Measurements from ENCODE around the gene TSN.
A peak's percentile ranks its signal among the peaks of the same experiment; 100 is the strongest.
"Not testable (repeated sequence)": the region's sequence is repeated elsewhere in the genome, so short reads cannot be mapped to it uniquely, and the experiment has no call there.

TSN gene

DNA sequence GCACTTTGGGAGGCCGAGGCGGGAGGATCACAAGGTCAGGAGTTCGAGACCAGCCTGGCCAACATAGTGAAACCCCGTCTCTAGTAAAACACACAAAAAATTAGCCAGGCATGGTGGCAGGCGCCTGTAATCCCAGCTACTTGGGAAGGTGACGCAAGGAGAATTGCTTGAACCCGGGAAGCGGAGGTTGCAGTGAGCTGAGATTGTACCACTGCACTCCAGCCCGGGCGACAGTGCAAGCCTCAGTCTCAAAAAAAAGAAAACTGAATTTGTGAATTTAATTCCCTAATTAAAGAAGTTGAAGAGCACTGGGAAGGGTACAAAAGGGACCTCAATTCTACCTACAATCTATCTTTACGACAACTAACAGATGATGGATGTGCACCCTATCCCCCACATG, 20.9 kb upstream of the TSN start:
- DNase-seq, H3K27me3 Mint-ChIP-seq, ATAC-seq, H3K4me3 Mint-ChIP-seq, H3K9me3 Mint-ChIP-seq, H3K27ac Mint-ChIP-seq: not testable (repeated sequence)
- H3K4me1 Mint-ChIP-seq = peaks cover 68% of the 10 kb centered on the region

DNA sequence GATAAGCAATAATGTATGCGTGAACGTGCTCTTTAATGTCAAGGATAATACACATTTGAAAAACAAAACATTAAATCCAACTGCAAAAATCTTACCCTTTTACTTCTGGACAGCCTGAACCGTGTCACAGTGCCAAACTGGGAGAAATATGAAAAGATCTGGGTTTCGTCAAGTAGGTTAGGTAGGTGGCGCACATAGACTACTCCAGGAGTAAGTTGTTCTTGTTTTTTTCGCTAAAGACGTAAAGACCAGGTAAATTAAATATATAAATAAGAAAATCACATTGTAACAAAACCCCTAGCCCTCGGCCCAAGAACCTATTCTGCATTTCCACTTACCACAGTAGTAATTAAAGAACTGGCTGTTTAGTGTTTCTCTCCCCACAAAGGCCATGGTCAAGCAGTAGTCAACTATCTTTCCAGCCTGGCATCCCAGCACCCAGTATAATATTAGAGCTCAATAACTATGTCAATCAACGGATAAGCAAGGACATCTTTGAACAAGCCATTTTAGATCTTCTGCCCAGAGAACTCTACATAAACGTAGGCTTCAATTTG, 19.9 kb upstream of the TSN start:
- no peak for DNase-seq
- peaks cover 66% of the 10 kb centered on the region for H3K4me1 Mint-ChIP-seq
- H3K4me3 Mint-ChIP-seq = peak overlapping the region; percentile 96 to 100
- H3K27ac Mint-ChIP-seq = peak overlapping the region; percentile 99
- peaks cover 0 to 5% of the 10 kb centered on the region in 2 donors for H3K9me3 Mint-ChIP-seq
- ATAC-seq = no peak
- H3K27me3 Mint-ChIP-seq = no peaks in the 10 kb centered on the region

DNA sequence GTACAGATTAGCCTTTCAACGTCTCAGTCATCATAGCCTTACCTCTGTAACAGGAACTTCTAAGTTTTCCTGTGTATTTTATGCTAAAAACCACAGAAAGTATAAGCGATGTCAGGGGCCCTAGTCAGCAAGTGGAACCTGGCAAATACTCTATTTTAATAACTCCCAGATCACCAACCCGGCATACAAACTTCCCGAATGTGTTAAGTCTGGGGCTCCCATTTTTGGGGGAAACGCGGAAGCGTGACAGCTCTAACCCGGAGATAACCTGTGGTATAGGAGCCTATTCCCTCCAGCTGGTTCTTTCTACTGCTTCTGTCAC, 19.4 kb upstream of the TSN start:
- no peaks in the 10 kb centered on the region for H3K9me3 Mint-ChIP-seq
- no peaks in the 10 kb centered on the region for H3K27me3 Mint-ChIP-seq
- ATAC-seq = no peak
- no peak for DNase-seq
- peak overlapping the region; percentile 99 for H3K27ac Mint-ChIP-seq
- H3K4me3 Mint-ChIP-seq = peak overlapping the region; percentile 96 to 100
- peaks cover 61% of the 10 kb centered on the region for H3K4me1 Mint-ChIP-seq

DNA sequence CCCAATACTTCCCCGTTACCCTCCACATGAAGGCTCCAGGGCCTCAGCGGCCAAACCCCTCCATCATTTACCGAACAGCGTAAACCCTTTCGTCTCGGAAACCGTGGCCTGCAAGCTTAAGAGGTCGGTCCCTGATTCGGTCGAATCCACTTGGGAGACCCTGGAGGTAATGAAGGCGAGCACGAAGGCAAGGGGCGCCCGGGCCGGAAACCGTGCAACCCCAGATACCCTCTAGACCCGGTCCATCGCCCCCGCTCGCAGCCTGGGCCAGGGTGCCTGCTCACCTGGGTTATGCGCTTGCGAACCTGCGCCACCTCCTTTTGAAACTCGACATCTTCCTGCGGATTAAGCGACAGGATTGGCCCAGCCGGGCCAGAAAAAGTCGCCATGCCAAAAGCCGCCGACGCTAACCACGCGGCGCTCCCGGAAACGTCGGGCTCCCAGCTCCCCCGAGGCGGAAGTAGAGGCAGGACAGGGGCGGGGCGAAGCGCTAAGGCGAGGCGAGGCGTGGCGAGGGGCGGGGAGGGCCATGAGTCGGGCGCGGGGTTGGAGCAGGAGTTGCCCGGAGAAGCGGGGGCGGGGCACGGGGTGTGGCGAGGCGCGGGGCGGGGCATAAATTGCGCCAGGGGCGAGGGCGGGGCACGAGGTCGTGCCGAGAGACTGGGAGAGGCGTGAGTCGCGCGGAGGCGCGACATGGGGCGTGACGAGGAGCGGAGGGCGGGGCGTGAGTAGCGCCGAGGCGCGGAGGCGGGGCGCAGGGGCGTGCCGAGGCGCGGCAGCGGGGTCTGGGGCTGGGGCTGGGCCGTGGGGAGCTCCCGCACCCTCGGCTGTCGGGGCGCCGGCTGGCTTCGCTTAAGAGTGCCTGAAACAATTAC, 18.8 kb upstream of the TSN start, which contains the start of gene NIFK:
Gene NIFK (minus strand): TSS at position 414 of the 875 bp plus-strand sequence. CDS start 25 bp downstream, at position 389.
- H3K4me1 Mint-ChIP-seq = peaks cover 55% of the 10 kb centered on the region
- H3K27me3 Mint-ChIP-seq = no peaks in the 10 kb centered on the region
- peak; percentile 94 for ATAC-seq
- H3K27ac Mint-ChIP-seq = peak within 1 kb of the TSS; percentile 99
- H3K9me3 Mint-ChIP-seq = no peaks in the 10 kb centered on the region
- peak; percentile 99 for DNase-seq
- H3K4me3 Mint-ChIP-seq = peak within 1 kb of the TSS; percentile 96 to 100

DNA sequence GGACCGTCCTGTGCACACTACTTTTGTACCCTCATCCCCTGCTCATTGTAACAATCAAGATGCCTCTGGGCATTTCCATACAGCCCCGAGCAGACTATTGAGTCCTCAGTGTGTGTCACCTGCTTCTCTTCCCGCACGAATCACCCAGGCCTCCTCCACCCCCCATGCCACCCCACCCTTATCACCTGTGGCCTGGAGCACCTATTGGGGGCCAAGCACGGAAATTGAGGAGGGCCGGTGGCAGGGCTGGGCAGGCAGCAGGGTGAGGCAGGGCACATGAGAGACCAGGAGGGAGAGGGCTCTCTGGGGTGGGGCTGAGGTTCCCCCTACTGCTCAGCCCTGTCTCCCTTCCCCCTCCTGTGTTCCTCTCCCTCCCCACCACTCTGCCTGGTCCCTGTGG, 14.5 kb upstream of the TSN start:
- no peak overlapping the region for H3K4me3 Mint-ChIP-seq
- peak overlapping the region; percentile 3 to 7 for H3K27ac Mint-ChIP-seq
- H3K9me3 Mint-ChIP-seq = no peaks in the 10 kb centered on the region

DNA sequence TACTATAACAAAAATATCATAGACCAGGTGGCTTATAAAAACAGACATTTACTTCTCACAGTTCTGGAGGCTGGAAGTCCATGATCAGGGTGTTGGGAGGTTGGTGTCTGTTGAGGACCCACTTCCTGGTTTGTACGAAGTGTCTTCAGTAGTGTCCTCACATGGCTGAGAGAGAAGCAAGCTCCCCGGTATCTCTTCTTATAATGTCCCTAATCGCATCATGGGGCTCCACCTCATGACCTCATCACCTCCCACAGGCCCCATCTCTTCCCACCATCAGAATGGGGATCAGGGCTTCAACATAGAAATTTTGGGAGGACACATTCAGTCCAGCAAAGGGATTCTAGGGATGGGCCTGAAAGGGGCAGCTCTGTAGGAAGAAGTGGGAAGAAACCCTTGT, 14.0 kb upstream of the TSN start:
- H3K4me1 Mint-ChIP-seq = peaks cover 35% of the 10 kb centered on the region
- no peaks in the 10 kb centered on the region for H3K9me3 Mint-ChIP-seq
- ATAC-seq = no peak
- H3K27me3 Mint-ChIP-seq = no peaks in the 10 kb centered on the region
- peak overlapping the region in 1 of 2 donors; percentile 7 for H3K27ac Mint-ChIP-seq
- DNase-seq = no peak
- H3K4me3 Mint-ChIP-seq = no peak overlapping the region

More for the DNA sequence above, 14.5 kb upstream of the TSN start:
- Mint-ChIP-seq H3K4me1 (peaks cover 30% of the 10 kb centered on the region), H3K27me3 (no peaks in the 10 kb centered on the region)
- DNase-seq (no peak), ATAC-seq (no peak)

DNA sequence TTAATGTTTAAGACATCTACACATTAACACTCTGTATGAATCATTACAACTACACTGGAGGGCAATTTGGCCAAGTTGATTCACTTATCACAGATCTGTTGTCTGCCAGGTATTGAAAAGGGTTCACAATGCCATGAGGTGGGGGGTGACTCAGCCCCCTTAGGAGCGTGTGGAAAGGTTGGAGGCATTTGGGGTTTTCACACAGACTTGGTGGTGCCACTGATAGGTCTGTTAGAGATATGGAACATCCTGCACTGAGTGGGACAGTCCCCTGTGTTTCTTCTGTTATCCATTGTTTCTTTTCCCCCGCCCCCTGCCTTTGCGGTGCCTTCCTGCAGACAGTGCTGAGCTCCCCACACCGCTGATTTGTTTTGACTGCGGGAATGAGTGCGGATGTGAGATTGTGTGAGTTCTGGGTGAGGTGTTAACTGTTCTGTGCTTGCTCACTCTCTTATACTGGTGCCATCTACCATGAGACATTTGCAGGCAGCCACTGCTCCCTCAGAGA, 9.3 kb upstream of the TSN start:
- no peaks in the 10 kb centered on the region for H3K27me3 Mint-ChIP-seq
- DNase-seq (peak in 1 of 2 donors; percentile 43), ATAC-seq (peak; percentile 89)
- no peaks in the 10 kb centered on the region for H3K9me3 Mint-ChIP-seq
- H3K27ac Mint-ChIP-seq = peak overlapping the region in 1 of 2 donors; percentile 17
- H3K4me3 Mint-ChIP-seq = no peak overlapping the region
- peaks cover 15% of the 10 kb centered on the region for H3K4me1 Mint-ChIP-seq

DNA sequence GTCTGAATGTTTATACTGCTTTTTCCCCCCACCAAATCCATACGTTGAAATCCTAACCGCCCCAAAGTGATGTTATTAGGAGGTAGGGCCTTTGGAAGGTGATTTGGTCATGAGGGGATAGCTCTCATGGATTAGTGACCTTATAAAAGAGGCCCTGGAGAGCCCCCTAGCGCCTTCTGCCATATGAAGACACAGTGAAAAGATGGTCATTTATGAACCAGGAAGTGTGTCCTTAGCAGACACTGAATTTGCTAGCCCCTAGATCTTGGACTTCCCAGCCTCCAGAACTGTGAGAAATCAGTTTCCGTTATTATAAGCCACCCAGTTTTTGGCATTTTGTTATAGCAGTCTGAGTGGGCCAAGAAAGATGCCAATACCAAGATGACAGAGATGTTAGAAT, 7.2 kb upstream of the TSN start:
- Mint-ChIP-seq H3K4me3 (no peak overlapping the region), H3K27me3 (no peaks in the 10 kb centered on the region), H3K4me1 (peaks cover 15% of the 10 kb centered on the region), H3K27ac (no peak overlapping the region), H3K9me3 (no peaks in the 10 kb centered on the region)
- ATAC-seq (no peak), DNase-seq (no peak)

DNA sequence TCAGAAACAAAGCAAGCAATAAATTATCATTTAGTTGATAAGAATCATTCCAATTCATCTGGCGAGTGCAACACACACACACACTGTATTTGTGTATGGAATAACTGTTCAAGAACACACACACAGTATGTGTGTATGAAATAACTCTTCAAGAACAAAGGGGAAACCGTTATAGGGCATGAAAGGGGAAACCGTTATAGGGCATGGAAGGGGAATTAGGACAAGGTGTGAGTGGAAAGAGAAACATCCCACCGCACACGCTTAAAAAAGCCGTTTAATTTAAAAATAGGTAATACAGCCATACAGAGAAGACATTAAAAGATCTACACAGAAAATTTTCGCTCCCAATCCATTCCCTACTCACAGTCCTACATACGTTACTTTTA, 607 bp upstream of the TSN start:
- H3K4me1 Mint-ChIP-seq = peaks cover 32% of the 10 kb centered on the region
- ATAC-seq (no peak), DNase-seq (no peak)
- H3K27ac Mint-ChIP-seq = peak overlapping the region; percentile 94 to 98
- H3K4me3 Mint-ChIP-seq = peak overlapping the region; percentile 86 to 99
- no peaks in the 10 kb centered on the region for H3K27me3 Mint-ChIP-seq
- no peaks in the 10 kb centered on the region for H3K9me3 Mint-ChIP-seq

DNA sequence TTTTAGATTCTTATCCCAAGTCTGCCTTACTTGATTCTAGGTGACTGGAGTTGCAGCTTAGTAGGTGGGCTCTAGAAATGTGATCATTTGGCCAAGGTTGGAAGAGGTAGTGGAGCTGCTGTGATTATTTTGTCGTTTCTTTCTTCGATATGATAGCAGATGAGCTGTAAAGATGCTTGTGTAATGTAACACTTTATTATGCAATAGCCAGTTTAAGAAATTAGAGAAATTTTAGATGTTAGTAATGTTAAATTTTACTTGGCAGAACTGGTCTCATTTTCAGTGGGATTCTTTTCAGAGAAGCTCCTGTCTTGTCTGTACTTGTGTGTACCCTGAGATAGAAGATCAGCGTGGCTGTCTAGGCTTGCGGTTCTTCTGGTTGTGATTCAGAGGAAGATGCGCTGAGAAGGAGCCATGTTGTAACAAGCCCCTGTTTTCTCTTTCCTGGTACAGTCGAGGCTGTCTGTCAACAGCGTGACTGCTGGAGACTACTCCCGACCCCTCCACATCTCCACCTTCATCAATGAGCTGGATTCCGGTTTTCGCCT, 9.3 kb downstream of the TSN start:
- peaks cover 6% of the 10 kb centered on the region for H3K4me1 Mint-ChIP-seq
- DNase-seq = no peak
- ATAC-seq = no peak
- no peaks in the 10 kb centered on the region for H3K9me3 Mint-ChIP-seq
- no peaks in the 10 kb centered on the region for H3K27me3 Mint-ChIP-seq
- H3K27ac Mint-ChIP-seq = peak overlapping the region in 1 of 2 donors; percentile 33
- no peak overlapping the region for H3K4me3 Mint-ChIP-seq

DNA sequence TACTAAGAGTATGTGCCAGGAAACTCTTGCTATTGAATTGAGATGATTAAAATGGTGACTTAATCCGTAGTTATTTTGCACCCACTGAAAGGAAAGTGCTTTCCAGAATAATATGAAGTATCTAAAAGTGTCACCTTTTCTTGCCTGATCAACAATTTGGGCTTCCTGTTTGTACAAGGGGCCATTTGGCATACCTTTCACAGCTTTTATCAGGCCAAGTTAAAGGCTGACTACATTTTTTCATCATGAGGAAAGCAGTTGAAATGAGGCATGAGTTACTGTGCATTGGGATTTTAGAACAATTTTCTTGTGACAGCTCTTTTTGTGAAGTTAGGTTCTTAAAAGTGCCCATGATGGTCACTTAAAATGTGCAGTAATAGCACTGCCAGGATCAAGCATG, 11.2 kb downstream of the TSN start:
- ATAC-seq = no peak
- DNase-seq = no peak
- Mint-ChIP-seq H3K27ac (no peak overlapping the region), H3K4me1 (no peaks in the 10 kb centered on the region), H3K27me3 (no peaks in the 10 kb centered on the region), H3K9me3 (no peaks in the 10 kb centered on the region), H3K4me3 (no peak overlapping the region)

DNA sequence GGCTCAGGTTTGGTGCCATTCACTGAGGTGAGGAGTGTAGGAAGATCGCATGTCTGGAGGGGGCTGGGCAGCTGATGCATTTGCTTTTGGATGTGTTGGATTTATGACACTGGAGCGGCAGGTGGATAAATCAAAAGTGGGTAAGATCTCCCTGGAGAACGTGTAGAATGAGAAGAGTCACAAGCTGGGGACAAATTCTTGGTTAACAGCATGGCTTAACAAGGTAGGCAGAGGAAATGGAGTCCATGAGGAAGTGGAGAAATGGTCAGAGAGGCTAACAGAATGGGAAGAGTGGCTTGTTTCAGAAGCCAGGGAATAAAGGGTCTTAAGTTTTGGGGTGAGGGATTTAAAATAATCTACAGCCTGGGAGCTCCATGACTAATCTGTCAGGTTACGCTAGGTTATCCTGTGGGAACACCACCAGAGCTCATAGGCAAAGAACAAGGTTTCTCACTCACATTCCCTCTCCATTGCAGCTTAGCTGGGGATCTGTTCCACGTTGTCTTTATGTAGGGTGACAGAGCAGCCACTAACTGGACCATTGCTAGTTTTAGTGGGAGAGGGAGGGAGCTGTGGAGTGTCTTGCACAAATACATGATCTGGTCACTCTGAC, 12.8 kb downstream of the TSN start:
- no peak for ATAC-seq
- Mint-ChIP-seq H3K9me3 (no peaks in the 10 kb centered on the region), H3K4me1 (no peaks in the 10 kb centered on the region), H3K27ac (peak overlapping the region in 1 of 2 donors; percentile 42), H3K4me3 (no peak overlapping the region), H3K27me3 (no peaks in the 10 kb centered on the region)
- no peak for DNase-seq

DNA sequence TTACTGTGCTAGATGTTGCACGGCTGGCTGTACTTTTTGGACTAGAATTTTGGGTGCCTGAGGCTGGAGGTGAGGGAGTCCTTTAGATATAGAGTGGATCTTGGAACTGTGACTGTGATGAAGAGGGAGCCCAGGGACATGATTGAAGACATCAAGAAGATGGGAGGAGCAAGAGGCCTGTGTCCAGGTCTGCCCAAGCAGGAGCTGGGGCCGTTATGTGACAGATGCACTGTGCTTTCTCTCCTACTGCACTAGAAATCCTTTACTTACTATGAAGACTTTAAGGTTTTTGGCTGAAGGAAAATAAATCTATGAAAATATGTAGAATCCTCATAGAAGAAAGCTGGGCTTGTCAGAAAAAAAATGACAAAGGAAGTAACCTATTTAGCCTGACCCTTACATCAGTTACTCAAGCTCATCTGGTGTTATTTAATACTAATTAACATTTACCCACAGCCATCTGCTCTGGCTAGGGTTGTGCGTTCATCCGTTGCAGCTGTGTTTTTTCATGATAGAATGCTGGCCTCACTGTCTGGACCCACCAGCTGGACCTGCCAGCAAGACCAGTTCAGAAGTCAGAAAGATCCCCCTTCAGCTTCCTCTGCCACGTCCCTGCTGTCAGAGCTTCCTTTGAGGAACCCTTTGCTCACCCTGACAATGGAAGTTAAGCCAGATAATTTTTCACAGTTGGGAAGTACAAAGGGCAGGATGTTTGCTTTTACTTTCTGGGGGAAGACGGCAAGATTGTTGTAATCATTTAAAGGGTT, 16.7 kb downstream of the TSN start:
- H3K4me3 Mint-ChIP-seq = no peak overlapping the region
- H3K27me3 Mint-ChIP-seq = no peaks in the 10 kb centered on the region
- H3K4me1 Mint-ChIP-seq = no peaks in the 10 kb centered on the region
- no peak for ATAC-seq
- H3K9me3 Mint-ChIP-seq = no peaks in the 10 kb centered on the region
- H3K27ac Mint-ChIP-seq = peak overlapping the region in 1 of 2 donors; percentile 2
- no peak for DNase-seq

DNA sequence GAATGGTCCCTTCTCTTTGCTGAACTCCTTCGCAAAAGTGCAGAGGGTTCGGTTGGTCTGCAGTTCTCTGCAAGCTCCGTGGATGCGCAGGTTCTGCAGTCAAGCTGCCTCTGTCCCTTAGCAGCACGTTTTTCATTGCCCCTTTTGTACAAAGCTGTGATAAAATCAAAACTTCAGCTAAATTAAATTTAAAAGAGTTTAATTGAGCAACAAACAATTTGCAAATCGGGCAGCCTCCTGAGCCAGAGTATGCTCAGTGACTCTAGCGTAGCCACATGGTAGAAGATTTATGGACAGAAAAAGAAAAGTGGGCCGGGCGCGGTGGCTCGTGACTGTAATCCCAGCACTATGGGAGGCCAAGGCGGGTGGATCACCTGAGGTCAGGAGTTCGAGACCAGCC, 18.8 kb downstream of the TSN start:
- no peak overlapping the region for H3K4me3 Mint-ChIP-seq
- ATAC-seq (no peak), DNase-seq (no peak)
- H3K4me1 Mint-ChIP-seq = no peaks in the 10 kb centered on the region
- no peak overlapping the region for H3K27ac Mint-ChIP-seq
- no peaks in the 10 kb centered on the region for H3K27me3 Mint-ChIP-seq
- no peaks in the 10 kb centered on the region for H3K9me3 Mint-ChIP-seq

DNA sequence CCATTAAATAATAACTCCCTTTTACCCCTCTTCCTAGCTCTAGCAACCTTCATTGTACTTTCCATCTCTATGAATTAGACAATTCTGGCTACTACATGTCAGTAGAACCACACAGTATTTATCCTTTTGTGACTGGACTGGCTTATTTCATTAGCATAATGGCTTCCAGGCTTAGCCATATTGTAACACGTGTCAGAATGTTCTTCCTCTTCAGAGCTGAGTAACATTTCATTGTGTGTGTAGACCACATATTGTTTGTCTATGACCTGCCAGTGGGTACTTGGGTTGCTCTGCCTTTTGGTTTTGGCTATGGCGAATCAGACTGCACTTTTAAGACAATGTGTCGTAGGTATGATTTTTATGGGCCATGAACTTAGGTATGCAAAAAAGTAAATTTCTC, 20.9 kb downstream of the TSN start:
- Mint-ChIP-seq H3K4me3 (no peak overlapping the region), H3K9me3 (no peaks in the 10 kb centered on the region), H3K27ac (no peak overlapping the region), H3K4me1 (no peaks in the 10 kb centered on the region), H3K27me3 (no peaks in the 10 kb centered on the region)
- ATAC-seq (no peak), DNase-seq (no peak)
